OCI-LY7 (cell line): ENCODE results near the gene ZFAND5.

ENCODE experiments used
- EZH2phosphoT487 ChIP-seq: fragments of 200-600 bp; sonication (generic); IDR thresholded peaks from 2 replicates; pipeline ENCODE4 v1.6.1; 2018; ENCODE audit warnings: low read depth, borderline replicate concordance, mild to moderate bottlenecking, mixed run types, antibody characterized with exemption, low read length, moderate library complexity, mixed read lengths
- TF ChIP-seq, protein P1 (sequence below): fragments of 200-600 bp; sonication (generic); conservative IDR thresholded peaks from 2 replicates; pipeline ENCODE4 v1.5.1; 2014; ENCODE audit warnings: mild to moderate bottlenecking, antibody characterized with exemption, low read length, moderate library complexity, mixed read lengths

DNA sequence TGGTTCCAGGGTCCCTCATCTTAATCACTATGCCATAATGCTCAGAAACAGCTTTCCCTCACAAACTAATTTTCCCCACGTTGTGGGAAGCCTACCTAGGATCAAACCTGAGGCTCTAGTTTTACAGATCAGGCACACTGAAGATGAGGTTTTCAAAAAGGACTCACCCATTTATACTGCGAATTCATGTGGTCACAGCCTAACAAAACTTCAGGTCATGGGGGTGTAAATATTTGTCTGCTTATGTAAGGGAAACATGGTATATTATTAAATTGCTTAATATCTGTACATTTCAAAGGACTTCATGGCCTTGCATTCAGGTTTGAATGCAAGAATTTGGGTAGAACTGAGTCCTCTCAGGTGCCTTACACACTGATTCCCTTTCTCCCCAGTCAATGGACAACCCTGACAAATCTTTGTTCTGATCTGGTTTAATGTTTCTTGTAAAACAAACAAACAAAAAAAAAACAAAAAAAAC lies 12.1 kb downstream of the ZFAND5 start:
- TF ChIP-seq EZH2phosphoT487 = no peak
- TF ChIP-seq, protein P1, sequence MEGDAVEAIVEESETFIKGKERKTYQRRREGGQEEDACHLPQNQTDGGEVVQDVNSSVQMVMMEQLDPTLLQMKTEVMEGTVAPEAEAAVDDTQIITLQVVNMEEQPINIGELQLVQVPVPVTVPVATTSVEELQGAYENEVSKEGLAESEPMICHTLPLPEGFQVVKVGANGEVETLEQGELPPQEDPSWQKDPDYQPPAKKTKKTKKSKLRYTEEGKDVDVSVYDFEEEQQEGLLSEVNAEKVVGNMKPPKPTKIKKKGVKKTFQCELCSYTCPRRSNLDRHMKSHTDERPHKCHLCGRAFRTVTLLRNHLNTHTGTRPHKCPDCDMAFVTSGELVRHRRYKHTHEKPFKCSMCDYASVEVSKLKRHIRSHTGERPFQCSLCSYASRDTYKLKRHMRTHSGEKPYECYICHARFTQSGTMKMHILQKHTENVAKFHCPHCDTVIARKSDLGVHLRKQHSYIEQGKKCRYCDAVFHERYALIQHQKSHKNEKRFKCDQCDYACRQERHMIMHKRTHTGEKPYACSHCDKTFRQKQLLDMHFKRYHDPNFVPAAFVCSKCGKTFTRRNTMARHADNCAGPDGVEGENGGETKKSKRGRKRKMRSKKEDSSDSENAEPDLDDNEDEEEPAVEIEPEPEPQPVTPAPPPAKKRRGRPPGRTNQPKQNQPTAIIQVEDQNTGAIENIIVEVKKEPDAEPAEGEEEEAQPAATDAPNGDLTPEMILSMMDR = no peak
